Spinal cord (tissue), 10 donors: ENCODE measurements around the gene ATP6V0E2. TPM values are rescaled to one million over a fixed set of nuclear protein-coding genes. Genes with fewer than 3 reads are reported as not detected.

Experiments
- DNase-seq, 6 donors: peaks; one replicate each; pipeline versions ENCODE4 v3.0.0 to v3.0.0-alpha.2; 2013 to 2015; ENCODE audit warnings: low spot score in 6 of 6, low read depth in 4 of 6
- H3K27ac ChIP-seq: one replicate; pipeline ENCODE4 v1.5.1; 2013; ENCODE audit warnings: low read depth, low read length, control low read depth
- H3K27me3 ChIP-seq: one replicate; pipeline ENCODE4 v1.6.1; 2013; ENCODE audit warnings: low read length; ENCODE audit not compliant: control insufficient read depth, insufficient read depth
- H3K36me3 ChIP-seq: one replicate; pipeline ENCODE4 v1.6.1; 2013; ENCODE audit warnings: low read length; ENCODE audit not compliant: control insufficient read depth, insufficient read depth
- H3K4me1 ChIP-seq: one replicate; pipeline ENCODE4 v1.6.1; 2013; ENCODE audit warnings: low read length; ENCODE audit not compliant: control insufficient read depth, insufficient read depth
- H3K4me3 ChIP-seq: one replicate; pipeline ENCODE4 v1.5.1; 2013; ENCODE audit warnings: low read depth, low read length, control low read depth
- H3K9me3 ChIP-seq: one replicate; pipeline ENCODE4 v1.6.1; 2013; ENCODE audit warnings: low read length; ENCODE audit not compliant: control insufficient read depth, insufficient read depth
- WGBS: methylation state at CpG from one replicate; pipeline ENCODE4 v1.1.5; 2013; ENCODE audit warnings: missing lambda C conversion rate; ENCODE audit not compliant: insufficient coverage; 5-methylcytosine and 5-hydroxymethylcytosine counted together
- polyA plus RNA-seq, 2 donors: library from polyadenylated mRNA; unstranded; fragments of 120-200 nt; gene quantifications; one replicate each; pipeline ENCODE4 v1.2.1, GENCODE V29; 2013; ENCODE audit not compliant: insufficient read length in 2 of 2
- total RNA-seq, 2 donors: library from RNA; depleted of rRNA in 1 of 2; stranded (reverse); fragments of 120-200 nt in 1 of 2; fragments of >200 nt in 1 of 2; gene quantifications; one replicate each; pipeline versions ENCODE4 v1.2.3 to v1.2.4, GENCODE V29; 2013 to 2014
- donor health status: healthy.

ATP6V0E2 gene
- total and polyA plus RNA-seq, 4 donors: 85.9 to 359 (median 252) TPM

- WGBS: 22% methylated on average over 4 of the region's 6 CpGs
- peaks cover 12% of the 10 kb centered on the region for H3K4me1 ChIP-seq
- no peak for DNase-seq
- H3K36me3 ChIP-seq: no peaks in the 10 kb centered on the region
- H3K27me3 ChIP-seq: no peaks in the 10 kb centered on the region
- H3K27ac ChIP-seq: peak overlapping the region; percentile 37
- H3K9me3 ChIP-seq: no peaks in the 10 kb centered on the region
- peak overlapping the region; percentile 64 for H3K4me3 ChIP-seq
Observed at GRCh38 chr7:149838992-149839408, 34.8 kb upstream of the ATP6V0E2 start.

- H3K36me3 ChIP-seq: peaks cover 6% of the 10 kb centered on the region
- H3K4me1 ChIP-seq: peaks cover 12% of the 10 kb centered on the region
- H3K27ac ChIP-seq: no peak overlapping the region
- H3K4me3 ChIP-seq: no peak overlapping the region
- no CpG with 5 or more reads among the region's 5 CpGs for WGBS
- H3K9me3 ChIP-seq: no peaks in the 10 kb centered on the region
- no peak for DNase-seq
- H3K27me3 ChIP-seq: no peaks in the 10 kb centered on the region
Observed at GRCh38 chr7:149839933-149840332, 33.8 kb upstream of the ATP6V0E2 start.

- no peak for DNase-seq
- Histone ChIP-seq H3K4me1 (peaks cover 6% of the 10 kb centered on the region), H3K9me3 (no peaks in the 10 kb centered on the region), H3K36me3 (peaks cover 20% of the 10 kb centered on the region), H3K4me3 (no peak overlapping the region), H3K27ac (no peak overlapping the region), H3K27me3 (no peaks in the 10 kb centered on the region)
- whole genome bisulfite sequencing: 95% methylated on average over 7 of the region's 9 CpGs
Observed at GRCh38 chr7:149843566-149843965, 30.2 kb upstream of the ATP6V0E2 start.

GRCh38 chr7:149844445-149844844 lies 29.3 kb upstream of the ATP6V0E2 start:
- 56% methylated on average over 6 of the region's 6 CpGs for WGBS
- Histone ChIP-seq H3K27me3 (no peaks in the 10 kb centered on the region), H3K36me3 (peaks cover 23% of the 10 kb centered on the region), H3K4me3 (no peak overlapping the region), H3K9me3 (no peaks in the 10 kb centered on the region), H3K27ac (no peak overlapping the region), H3K4me1 (no peaks in the 10 kb centered on the region)
- no peak for DNase-seq

GRCh38 chr7:149845257-149845980 lies 28.4 kb upstream of the ATP6V0E2 start:
- WGBS: 94% methylated on average over 2 of the region's 5 CpGs

GRCh38 chr7:149846021-149846420 lies 27.7 kb upstream of the ATP6V0E2 start:
- DNase-seq: no peak
- no peaks in the 10 kb centered on the region for H3K27me3 ChIP-seq
- H3K4me3 ChIP-seq: no peak overlapping the region
- no peak overlapping the region for H3K27ac ChIP-seq
- no peaks in the 10 kb centered on the region for H3K9me3 ChIP-seq
- peaks cover 31% of the 10 kb centered on the region for H3K36me3 ChIP-seq
- H3K4me1 ChIP-seq: peaks cover 6% of the 10 kb centered on the region
- 98% methylated on average over 9 of the region's 9 CpGs for WGBS

More at GRCh38 chr7:149845257-149845980, 28.4 kb upstream of the ATP6V0E2 start:
- H3K27ac ChIP-seq: no peak overlapping the region
- peaks cover 26% of the 10 kb centered on the region for H3K36me3 ChIP-seq
- no peaks in the 10 kb centered on the region for H3K9me3 ChIP-seq
- peaks cover 6% of the 10 kb centered on the region for H3K4me1 ChIP-seq
- no peak for DNase-seq
- H3K4me3 ChIP-seq: no peak overlapping the region
- no peaks in the 10 kb centered on the region for H3K27me3 ChIP-seq

GRCh38 chr7:149846436-149847046 lies 27.2 kb upstream of the ATP6V0E2 start:
- no peaks in the 10 kb centered on the region for H3K9me3 ChIP-seq
- no peak for DNase-seq
- peaks cover 33% of the 10 kb centered on the region for H3K36me3 ChIP-seq
- WGBS: 100% methylated on average over 1 of the region's 3 CpGs
- H3K4me3 ChIP-seq: no peak overlapping the region
- H3K27me3 ChIP-seq: no peaks in the 10 kb centered on the region
- peaks cover 6% of the 10 kb centered on the region for H3K4me1 ChIP-seq
- H3K27ac ChIP-seq: no peak overlapping the region

GRCh38 chr7:149849174-149849573 lies 24.6 kb upstream of the ATP6V0E2 start:
- H3K9me3 ChIP-seq: no peaks in the 10 kb centered on the region
- peaks cover 41% of the 10 kb centered on the region for H3K36me3 ChIP-seq
- DNase-seq: no peak

GRCh38 chr7:149850007-149850594 lies 23.7 kb upstream of the ATP6V0E2 start:
- no peaks in the 10 kb centered on the region for H3K27me3 ChIP-seq
- no peak overlapping the region for H3K27ac ChIP-seq
- no peaks in the 10 kb centered on the region for H3K9me3 ChIP-seq
- peaks cover 36% of the 10 kb centered on the region for H3K36me3 ChIP-seq
- peaks cover 14% of the 10 kb centered on the region for H3K4me1 ChIP-seq
- WGBS: 45% methylated on average over 9 of the region's 16 CpGs
- H3K4me3 ChIP-seq: no peak overlapping the region
- DNase-seq: peak in 2 of 6 donors; percentile 5 to 45

More at GRCh38 chr7:149849174-149849573, 24.6 kb upstream of the ATP6V0E2 start:
- no peak overlapping the region for H3K4me3 ChIP-seq
- peaks cover 6% of the 10 kb centered on the region for H3K4me1 ChIP-seq
- WGBS: 82% methylated on average over 2 of the region's 6 CpGs
- H3K27ac ChIP-seq: no peak overlapping the region
- no peaks in the 10 kb centered on the region for H3K27me3 ChIP-seq
